ENCODE results near the gene ROBO2.

ROBO2 gene

DNA sequence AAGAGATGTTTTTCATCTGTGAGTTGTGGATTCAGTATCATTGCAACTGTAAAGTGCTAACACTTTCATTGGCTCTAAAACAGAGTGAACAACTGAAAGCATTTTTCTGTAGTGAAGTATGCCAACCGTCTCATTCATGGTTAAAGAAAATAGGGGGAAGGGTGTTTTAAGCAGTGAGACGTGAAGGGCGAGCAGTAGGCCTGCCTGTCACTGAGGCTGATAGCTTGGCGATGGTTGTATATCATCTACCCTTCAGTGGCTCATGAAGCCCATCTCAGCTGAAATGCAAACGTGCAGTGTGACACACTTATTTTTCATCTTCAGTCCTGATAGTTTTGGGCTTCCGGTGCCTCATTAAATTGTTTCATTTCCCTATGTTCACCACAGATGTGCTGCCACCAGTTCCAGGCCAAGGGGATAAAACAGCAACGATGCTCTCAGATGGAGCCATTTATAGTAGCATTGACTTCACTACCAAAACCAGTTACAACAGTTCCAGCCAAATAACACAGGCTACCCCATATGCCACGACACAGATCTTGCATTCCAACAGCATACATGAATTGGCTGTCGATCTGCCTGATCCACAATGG lies 562.0 kb downstream of the ROBO2 start:
- no peak for DNase-seq

DNA sequence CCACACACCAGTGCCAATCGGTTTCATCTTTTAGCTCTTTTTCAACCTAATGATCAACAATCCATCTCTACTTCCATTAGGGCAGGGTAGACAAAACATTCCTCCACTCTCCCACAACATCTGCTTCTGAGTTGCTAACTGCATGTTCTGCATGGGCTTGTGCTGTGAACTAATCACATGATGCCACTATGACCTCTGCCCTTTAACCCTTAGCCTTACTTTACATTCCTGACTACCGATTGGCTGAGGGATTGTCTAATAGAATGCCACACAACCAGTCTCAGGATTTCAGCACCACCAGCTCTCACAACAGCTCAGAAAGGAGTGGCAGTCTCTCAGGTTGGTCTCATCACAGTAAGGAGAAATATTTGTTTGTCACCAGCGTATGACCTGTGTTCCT lies 562.8 kb downstream of the ROBO2 start:
- no peak for DNase-seq

DNA sequence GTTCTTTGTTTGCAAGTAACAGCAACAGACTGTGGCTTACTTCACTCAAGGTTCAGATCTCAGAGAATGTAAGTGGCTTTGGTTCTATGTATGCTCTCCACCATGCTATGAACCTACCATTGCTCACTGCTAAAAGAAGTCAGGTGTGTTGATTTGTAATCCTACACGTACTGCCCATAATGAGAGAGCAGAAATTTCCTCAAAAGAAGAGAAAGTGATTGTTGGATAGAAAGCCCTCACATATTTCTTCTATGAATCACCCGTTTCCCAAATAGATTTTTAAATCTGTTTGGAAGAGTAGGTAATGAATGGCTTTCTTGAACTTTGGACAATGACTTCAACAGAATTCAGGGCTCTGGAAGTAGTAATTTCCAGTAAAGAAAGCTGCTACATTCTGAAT lies 565.4 kb downstream of the ROBO2 start:
- no peak for DNase-seq

DNA sequence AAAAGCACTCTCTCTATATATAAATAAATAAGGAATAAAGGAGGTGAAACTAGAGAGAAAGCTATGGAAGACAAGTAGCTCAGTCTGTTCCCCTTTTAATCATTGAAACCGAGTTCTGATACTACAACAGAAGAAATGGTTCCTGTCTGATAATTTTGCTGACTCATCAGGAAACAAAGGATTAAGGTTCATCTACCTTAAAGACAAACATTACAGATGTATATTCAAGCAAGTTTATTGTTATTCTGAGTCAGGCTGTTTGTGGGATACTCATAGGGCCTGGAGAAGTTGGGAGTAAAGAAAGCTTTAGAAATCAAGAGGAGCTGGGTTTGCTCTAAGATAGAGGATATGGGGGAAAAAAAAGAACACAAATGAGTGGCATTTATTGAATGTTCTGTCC lies 566.0 kb downstream of the ROBO2 start:
- no peak for DNase-seq

DNA sequence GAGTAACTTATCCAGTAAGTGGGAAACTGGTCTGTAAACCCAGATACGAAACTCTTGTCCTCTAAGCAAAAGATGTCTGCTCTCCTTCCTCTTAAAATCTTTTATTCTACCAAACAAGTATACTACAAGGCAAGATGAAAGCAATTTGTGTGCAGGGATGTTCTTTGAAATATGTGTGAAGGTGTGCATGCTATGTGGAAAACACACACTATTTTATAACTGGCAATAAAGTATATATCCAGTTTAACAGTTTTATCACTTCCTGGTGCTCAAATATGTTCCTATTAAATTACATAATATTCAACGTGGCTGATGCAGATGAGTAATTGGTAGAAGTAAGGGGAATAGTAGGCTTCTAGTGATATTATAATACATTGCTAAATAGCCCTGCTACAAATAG lies 566.5 kb downstream of the ROBO2 start:
- no peak for DNase-seq

DNA sequence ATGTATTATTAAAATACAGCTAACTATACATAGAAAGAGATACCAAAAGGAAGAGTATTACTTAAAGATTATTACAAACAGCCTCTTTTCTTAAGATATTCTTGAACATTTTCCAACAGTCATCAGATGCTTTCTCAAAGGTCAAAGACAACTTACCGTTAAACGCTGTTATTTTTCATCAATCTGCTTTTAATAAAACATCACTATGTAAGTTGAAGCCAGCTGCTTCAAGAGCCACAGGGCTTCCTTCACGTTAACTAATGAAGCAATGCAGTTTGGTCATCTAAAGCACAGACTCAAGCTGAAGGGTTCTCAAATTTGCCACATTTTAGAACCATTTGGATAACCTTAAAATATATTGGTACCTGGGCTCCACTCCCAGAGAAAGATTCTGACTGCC lies 578.8 kb downstream of the ROBO2 start:
- DNase-seq = no peak

DNA sequence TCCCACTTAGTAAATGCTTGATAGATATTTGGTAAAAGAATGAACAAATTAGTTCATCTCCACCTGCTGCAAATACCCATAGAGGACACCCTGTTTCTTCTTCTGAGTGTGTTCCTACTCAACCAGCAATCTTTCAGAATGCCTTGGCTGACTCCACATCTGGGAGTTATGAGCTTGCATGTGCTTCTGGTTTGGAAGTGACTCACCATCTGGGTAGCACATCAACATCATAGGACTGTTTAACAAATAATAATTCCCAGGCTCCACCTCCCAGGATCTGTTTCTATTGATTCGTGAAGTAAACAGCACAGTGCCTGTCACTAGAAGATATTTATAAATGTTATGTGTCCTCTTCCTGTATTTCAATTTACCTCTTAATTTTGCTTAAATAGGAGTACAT lies 580.1 kb downstream of the ROBO2 start:
- no peak for DNase-seq

DNA sequence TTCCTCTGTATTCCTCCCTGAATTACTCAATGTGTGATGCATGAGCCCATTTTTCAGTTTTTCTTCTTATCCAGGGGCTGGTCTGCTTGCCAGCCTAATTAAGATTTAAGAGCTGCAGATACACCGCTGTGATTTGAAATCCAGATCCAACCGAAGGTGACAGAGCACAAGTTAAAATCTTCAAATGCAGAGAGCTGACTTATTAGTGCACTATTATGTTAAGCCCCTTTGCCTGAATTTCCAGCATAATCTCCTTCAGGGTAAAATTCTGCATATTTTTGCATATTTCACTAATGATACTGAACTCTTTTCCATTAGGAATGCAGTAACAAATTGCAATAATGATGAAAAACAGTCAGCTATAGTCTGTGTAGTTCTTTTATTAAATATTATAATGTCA lies 583.6 kb downstream of the ROBO2 start:
- no peak for DNase-seq

DNA sequence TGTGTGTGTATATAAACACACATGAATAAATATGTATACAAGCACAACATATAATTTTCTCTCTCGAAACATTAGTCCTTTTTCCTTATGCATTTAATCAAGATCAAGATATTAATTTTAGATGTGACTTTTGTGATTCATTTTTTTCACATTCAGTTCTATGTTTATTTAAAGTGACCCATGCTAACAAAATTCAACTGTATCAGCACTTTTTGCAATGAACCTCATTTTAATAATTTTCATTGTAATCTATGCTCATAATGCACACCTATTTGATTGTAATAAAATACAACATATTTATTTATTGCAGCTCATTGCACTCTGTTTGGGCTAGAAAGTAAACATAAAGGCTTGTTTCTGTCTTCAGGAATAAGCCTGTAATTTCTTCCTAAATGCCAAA lies 586.3 kb downstream of the ROBO2 start:
- DNase-seq = no peak

DNA sequence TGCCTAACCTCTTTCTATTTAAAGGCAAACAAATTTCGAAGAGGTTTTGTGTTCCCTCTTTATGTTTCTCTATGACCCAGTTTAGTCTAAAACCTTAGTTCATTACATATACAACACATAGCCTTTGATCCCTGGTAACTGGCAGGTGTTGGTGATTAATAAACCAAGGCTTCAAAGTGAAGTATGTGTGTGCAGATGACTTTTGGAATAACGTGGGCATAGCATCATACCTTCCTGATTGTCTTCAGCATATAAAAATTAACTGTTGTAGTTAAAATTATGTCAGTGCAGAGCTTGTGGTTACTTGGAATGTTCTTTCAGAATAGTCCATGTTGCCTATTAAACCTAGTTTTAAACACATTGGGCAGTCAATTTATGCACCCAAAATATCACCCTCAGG lies 608.3 kb downstream of the ROBO2 start:
- no peak for DNase-seq

DNA sequence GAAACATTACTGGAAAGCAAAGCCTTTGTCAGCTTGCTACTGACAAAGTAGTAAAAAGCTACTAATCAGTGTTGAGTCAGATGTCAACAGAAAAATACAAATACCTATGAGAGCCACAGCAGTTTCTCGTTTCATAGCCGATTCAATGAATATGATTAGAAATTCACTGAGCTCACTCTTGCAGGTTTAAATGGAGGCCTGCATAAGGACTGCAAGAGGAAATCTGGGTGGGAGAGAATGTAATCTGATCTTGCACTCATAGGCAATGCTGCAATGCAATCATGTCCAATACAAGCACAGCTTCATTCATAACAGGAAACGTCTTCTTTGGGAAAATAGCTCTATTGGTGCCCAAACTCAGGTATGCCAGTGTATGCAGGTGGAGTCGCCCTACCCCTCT lies 608.8 kb downstream of the ROBO2 start:
- no peak for DNase-seq

DNA sequence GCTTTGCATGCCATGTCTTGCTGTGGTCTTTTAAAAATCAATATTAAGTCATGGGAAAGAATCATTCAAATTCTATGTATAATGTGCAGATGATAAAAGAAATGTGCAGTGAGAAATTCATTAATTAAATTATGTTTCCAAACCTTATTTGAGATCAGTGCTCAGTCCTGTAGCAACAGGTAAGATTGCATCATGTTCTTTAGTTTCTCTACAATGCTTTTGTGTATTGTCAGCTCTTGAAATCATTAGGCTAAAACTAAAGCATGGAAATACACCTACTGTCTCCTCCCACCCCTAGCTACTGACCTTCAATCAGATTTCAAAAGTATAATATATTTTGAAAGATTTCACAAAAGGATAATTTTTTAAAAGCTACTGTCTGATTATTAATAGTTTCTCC lies 612.7 kb downstream of the ROBO2 start:
- DNase-seq = no peak

DNA sequence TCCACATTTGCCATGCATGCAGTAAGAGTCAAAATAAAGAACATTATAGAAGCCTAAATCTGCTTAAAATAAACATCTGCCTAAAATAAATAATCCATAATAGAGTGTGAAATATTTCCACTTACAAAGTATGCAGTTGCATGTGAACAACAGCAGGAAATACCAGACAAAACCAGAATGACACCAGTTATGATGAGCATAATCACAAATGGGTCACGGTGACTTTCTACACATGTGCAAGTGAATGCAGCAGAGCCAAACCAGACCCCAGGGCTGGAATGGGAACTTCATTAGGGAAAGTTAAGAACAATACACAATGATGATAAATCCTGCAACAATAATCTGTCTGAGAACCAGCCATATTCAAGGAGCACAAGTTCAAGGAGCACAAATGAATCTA lies 615.5 kb downstream of the ROBO2 start:
- no peak for DNase-seq

DNA sequence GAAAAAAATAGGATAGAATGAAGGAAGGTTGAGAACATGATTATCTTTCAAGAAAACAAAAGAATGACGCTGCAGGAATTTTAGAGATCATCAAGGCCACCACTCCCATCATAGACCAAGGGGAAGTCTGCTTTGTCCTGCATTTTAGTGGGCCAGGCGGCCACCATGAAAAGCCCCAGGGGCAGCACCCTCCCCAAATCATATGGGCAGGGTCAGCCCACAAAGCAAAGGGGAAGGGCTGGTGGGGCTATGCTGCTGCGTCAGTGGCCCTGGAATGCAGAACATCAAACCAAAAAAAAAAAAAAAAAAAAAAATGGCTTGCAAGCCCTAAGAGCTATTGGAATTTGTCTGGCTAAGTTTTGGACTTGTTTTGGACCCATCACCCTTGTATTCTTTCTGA lies 620.8 kb downstream of the ROBO2 start:
- DNase-seq = no peak

DNA sequence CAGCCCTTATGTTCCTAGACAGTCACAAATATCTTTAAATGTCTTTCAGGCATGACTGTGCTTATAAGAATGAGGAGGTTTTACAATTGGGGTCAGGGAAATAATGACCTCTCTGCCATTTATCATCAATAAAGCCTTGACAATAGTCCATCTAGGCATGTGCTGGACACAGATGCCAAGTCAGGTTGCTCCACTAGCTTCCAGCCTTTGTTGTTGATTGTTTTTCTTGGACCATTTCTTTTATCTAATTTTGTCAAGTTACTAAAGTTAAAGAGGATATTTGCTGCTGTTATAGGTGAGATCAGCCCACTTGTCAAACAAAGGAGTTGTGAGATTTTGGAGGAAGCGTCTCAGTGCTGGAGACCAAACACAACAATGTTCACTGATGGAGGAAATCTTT lies 628.0 kb downstream of the ROBO2 start:
- DNase-seq = no peak

DNA sequence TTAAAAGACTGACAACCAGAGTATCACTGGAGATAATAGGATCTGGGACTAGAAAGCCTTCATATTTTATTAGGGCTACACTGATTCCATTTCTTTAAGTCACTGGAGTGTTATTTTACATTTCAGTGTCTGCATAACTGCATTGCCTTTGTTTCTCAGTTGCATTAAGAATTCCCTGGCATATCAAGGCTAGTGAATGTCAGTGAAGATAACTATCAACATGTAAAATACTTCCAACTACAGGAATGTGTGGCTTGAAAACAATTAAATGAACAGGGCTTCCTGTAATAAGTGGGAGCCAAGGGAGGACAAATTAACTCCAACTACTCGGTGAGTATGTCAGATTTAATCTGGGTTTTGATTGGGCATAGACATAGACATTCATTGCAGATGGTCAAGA lies 628.5 kb downstream of the ROBO2 start:
- DNase-seq = no peak

DNA sequence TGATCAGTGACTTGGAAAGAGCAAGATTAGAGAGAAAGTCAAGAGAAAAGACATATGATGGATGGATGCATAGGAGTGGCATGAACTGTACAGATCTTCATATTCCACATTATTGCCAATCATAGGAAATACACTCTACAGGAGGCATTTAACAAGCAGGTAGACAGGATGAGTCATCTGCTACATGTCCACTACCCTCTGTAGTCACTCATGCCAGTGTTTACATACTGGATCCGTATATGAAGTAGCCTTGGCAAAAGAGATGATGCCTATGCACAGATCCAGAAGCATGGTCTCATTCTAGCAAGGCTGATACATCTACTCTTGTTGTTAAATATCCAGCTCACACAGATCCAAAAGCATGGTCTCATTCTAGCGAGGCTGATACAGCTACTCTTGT lies 632.1 kb downstream of the ROBO2 start:
- no peak for DNase-seq

DNA sequence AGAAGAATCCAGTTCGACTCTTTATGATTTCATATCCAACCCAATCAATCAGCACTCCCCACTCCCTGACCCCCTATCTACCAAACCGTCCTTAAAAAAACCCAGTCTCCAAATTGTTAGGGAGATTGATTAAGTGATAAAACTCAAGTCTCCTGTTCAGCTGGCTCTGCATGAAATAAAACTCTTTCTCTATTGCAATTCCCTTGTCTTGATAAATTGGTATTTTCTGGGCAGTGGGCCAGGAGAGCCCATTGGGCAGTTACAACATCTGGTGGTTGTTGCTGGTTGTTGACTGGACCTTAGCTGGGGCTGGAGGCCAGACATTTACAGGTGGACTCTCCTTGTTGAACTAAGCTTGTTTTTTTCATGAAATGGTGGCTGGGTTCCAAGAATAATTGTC lies 642.3 kb downstream of the ROBO2 start:
- DNase-seq = no peak

DNA sequence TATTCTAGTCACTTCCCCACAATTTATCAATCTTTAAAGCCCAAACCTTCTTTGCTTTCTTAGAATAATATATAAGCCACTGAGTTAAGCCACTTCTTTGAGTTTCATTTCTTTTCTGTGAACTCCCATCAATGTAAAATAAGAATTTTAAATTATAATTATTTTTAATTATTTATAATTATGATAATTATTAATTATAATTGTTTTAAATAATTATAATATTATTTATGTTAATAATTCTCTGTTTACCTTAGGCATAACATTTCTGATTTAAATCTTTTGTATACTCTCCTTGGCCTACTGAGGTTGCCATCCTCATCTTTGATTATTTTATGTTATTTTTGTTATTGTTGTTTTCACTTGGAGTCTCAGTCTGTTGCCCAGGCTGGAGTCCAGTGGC lies 644.2 kb downstream of the ROBO2 start:
- no peak for DNase-seq

DNA sequence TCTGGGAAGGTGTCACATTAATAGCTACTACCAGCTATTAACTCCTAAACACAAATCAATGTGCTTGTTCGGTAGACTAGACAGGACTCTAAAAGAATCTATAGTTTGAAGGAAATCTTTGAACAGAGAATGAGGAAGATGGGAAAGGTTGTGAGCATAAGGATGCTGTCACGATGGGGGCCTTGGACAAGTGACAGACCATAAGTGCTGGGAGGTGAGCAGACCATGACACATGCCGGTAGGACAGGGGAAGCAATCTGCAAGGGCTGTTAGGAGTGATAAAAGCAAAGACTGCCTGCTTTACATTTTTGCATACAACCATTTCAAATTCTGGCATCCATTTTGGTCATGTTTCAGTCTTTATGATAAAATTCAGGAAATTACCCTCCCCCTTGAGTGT lies 645.8 kb downstream of the ROBO2 start:
- DNase-seq = no peak

DNA sequence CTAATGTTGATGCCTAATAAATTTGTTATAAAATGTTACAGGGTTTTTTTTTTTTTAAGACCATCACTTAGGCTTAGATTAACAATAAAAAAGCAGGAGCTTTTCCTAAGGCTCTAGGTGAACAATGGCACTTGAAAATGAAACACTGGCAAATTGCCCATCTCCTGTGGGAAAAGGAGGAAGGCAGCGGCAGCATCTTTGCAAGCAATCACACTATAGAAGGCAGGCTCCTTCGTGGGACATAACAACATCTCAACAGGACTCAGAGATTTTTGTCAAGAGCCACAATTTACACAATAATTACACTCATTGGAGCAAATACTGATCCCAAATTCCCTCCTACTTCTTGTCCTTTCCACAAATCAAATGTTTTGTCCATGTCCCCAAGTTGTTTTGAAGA lies 646.7 kb downstream of the ROBO2 start:
- DNase-seq = no peak

DNA sequence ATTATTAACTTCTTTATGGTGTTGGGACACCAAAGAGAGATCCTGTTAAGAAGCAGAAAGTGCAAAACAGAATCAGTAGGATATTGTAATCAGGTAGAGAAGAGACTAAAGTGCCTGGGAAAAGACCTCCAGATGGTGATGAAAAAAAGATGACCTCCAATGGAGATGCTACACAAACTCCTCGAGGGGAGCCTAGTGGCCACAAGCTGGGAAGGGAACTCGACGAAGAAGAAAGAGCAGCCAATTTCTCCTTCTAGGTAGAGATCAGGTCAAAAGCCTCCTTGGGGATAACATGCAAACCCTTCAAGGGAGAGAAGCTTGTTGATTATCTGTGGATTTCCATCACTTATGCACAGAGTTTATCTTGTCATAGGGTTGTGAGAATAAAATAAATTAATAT lies 647.6 kb downstream of the ROBO2 start:
- DNase-seq = no peak

DNA sequence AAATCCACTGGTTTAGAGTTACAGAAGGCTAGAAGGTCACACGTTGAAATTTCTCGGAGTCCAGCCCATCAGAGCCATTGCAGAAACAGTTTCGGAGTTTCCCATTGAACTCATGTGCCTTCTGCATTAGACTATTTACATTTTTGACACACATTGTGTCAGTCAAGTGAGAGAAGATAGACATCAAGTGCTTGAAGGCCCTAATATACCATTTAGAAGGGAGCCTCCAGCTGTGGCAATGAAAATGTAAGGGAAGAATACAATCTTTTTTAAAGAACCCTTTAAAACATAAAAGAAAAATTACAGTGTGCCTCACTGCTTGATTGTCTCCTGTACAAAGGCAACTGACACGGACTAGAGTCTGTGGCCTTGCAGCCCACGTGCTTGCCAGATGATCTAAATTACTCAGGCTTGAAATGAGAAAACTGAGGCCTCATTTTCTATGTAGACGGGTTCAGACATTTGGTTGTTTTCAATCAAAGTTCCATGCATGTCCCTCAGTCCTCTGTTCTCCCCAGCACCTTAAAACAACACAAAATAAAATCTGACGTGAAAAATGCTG lies 650.5 kb downstream of the ROBO2 start:
- no peak for DNase-seq

DNA sequence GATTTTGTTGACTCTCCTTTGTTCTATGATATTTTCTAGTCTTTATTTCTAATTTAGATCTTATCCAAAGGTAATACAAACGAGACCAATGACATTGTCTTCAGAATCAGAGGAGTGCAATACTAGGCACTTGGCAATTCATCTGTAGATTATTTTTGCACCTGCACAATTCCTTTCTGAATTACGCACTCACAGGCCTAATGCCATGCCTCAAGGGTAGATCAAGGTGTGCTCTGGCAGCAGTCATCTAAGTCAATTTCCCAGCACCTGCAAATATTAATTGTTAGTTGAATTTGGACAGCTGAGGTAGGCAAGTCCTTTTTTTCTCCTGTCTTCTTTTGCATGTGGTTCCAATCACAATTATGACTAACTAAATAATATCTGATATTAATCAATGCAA lies 653.2 kb downstream of the ROBO2 start:
- DNase-seq = no peak

DNA sequence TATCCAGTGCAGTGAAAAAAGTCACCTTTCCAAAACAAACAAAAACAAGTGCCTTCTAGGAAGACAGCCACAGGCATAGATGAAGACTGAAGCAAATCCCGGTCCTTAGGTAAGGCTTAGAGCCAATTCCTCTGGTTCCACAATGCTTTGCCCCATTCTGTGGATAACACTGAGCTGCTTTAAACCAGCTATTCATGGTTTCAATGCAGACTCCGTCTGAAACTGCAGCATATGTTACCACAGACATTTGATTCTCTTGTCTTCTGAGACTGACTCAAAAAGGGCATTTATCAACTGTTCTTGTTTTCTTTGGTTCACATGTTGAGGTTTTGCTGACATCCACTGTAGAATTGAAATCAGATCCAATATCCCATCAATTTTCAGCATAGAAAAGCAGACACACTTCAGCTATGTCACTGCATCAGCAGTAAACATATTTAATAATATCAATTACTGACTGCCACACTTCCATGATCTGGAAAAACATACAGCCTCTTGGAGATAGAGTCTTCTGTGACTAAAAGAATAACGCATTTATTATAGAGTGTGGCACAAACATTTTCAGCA lies 659.3 kb downstream of the ROBO2 start:
- no peak for DNase-seq
